ENCODE data around the gene SOS1. TPM values are rescaled to one million over a fixed set of nuclear protein-coding genes. Genes with fewer than 3 reads are reported as not detected.

Gene SOS1
- total RNA-seq, 4 donors from 2014 or later: 23.1 to 70.8 (median 31.6) TPM

GRCh38 chr2:38935568-38936172, 185.2 kb downstream of the SOS1 start:
- no peak for DNase-seq (ENCODE audit: low spot score)
- TF ChIP-seq CTCF (IDR thresholded peaks at IDR 0.05): no peak
- no peak for ATAC-seq (ENCODE audit: low FRiP score)

- no peak for TF ChIP-seq CTCF (IDR thresholded peaks at IDR 0.05)
- ATAC-seq (ENCODE audit: low FRiP score) (no peak), DNase-seq (ENCODE audit: low spot score) (no peak)
These were observed 186.1 kb downstream of the SOS1 start for GRCh38 chr2:38934742-38935141.

- no peak for TF ChIP-seq CTCF (IDR thresholded peaks at IDR 0.05)
- ATAC-seq (ENCODE audit: low FRiP score) (no peak), DNase-seq (ENCODE audit: low spot score) (no peak)
These were observed 187.2 kb downstream of the SOS1 start for GRCh38 chr2:38933653-38934052.

- DNase-seq (ENCODE audit: low spot score) (no peak), ATAC-seq (ENCODE audit: low FRiP score) (no peak)
- TF ChIP-seq CTCF (IDR thresholded peaks at IDR 0.05): no peak
These were observed 188.3 kb downstream of the SOS1 start for GRCh38 chr2:38932586-38932985.

Small RNA genes within 50 kb of the gene (small RNA-seq; reads per million reads assigned to genes)
- gene HSPE1P13 (not detected), gene RF00019 (not detected), gene RN7SL96P (not detected), gene RNU6-198P (not detected)

Other genes with a start within 250 kb of the SOS1 start
- 10 to 100 TPM in 3 of 4 donors, 1 to 10 TPM in 1; 7.5 to 15.4 (median 13.7) TPM for gene DHX57, start 245.1 kb downstream of the SOS1 start, total RNA-seq
- 10 to 100 TPM in 2 of 4 donors, 1 to 10 TPM in 2; 6.8 to 14.3 (median 10.9) TPM for gene MORN2, start 245.1 kb downstream of the SOS1 start, total RNA-seq
- 1 to 10 TPM in 2 of 4 donors, under 1 TPM in 2; 0.31 to 1.6 (median 0.95) TPM for gene ARHGEF33, start 231.2 kb downstream of the SOS1 start, total RNA-seq
- under 1 TPM in 2 of 4 donors, not detected in 2; 0.65 to 0.72 TPM for gene CDKL4, start 122.9 kb upstream of the SOS1 start, total RNA-seq